GM21825 (cell line): ENCODE results near the gene CAMTA1.

ENCODE experiments used
- ATAC-seq: cut with Tn5 transposase; IDR thresholded peaks from one replicate; pipeline ENCODE4 v1.9.1; 2021; ENCODE audit warnings: mild to moderate bottlenecking, moderate library complexity; ENCODE audit not compliant: unreplicated experiment

The CAMTA1 gene

DNA sequence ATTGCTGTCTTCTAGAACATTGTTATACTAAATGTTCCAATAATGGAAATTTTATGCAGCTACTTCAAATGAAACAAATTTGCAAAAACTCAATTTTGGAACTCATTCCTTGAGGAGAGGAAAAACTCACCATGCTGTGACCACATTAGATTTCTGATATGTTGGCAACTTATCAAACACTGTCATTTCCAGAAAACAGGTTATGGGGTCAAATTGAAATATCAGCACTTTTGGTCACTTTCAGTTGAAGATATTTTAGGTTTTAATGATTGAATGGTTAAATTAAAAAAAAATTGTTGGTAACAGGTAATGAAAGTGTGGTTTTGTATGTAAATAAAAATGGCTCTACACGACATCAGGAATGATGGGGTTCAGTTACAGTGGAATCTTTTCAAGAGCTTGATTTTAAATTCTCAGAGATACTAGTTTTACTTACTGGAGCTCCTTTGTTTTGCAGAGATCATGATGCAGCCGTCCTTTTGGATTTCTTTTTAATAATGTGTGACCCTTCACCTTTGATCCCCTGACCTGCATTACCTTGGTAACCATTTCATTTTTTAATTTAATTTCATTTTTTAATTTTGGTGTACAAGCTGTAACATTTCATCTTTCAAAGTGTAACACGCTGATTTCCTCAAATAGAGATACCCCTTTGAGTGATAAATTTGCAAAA, 86.2 kb downstream of the CAMTA1 start:
- ATAC-seq: no peak

DNA sequence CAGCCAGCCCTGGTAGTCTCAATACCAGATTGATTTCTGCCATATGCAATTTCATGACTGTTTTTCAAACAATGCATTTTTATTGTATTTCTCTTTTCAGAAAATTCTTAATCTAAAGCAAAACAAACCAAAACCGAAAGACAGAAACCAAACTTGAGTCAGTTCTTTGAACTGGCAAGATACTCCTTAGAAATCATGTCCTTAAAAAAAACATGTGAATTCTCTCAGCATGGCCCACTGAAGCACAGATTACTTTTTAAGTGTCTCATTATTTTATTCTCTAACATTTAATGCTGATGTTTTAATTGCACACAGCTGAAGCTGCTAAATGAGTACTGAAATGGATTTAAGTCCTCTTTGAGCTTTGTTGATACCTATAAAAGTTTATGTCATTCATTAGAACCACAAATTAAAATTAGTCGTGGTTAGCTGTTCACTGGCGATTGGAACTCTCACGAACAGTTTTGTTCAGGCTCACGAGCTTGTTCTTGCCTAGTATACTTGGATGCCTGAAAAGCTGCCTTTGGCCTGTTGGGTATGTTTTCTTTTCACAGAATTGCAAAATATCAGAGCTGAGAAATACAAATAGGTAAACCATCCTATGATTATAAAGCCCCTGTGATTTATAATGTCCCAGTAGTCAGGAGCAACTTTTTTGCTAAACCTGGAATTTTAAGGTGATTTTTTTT, 87.5 kb downstream of the CAMTA1 start:
- ATAC-seq: no peak

- ATAC-seq: no peak
Observed at GRCh38 chr1:6873298-6874015, 88.2 kb downstream of the CAMTA1 start.

DNA sequence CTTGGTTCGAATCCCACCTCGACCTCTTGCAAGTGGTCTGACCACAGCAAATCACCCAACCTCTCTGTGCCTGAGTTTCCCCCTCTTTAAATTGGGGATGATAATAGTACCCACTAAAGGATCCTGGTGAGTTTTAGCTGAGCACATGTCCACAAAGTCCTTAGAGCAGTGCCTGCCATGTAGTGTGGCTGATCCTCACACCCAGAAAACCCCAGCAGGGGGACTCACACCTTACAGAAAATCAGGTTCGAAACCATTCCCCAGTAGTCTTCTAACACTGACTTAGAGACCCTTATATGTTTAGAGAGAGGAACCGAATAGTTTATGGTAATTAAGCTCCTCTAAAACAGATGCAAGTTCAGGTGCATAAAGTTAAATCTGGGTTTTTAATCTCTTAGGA, 89.0 kb downstream of the CAMTA1 start:
- no peak for ATAC-seq

DNA sequence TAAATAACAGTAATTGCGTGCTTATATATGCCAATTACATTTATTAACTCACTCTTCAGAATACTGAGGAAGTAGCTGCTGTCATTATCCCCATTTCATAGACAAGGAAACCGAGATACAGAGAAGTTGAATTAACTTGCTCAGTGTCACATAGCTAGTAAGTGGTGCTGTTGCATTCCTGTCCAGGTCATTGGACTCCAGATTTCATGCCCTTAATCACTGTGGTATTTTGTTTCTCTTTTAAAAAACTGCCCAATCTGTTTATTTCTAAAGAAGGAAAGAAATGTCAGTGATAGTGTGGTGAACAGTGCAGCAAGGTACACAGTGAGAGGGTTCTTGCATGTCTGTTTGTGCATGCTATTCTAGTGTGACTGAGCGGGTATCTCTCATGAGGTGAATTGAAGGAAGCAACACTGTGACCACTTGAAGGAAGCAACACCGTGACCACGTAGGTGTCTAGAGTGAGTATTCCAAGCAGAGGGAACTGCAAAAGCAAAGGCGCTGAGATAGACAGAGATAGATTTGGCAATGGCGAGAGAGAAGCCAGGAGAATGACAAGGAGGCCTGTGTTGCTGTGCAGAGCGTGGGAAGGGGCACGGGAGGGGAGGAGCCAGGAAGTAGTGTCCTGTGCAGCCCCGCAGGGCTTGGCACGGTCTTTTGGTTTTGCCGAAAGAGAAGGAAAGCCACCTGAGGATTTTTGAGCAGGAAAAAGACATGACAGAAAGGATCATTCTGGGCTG, 95.9 kb downstream of the CAMTA1 start:
- no peak for ATAC-seq

DNA sequence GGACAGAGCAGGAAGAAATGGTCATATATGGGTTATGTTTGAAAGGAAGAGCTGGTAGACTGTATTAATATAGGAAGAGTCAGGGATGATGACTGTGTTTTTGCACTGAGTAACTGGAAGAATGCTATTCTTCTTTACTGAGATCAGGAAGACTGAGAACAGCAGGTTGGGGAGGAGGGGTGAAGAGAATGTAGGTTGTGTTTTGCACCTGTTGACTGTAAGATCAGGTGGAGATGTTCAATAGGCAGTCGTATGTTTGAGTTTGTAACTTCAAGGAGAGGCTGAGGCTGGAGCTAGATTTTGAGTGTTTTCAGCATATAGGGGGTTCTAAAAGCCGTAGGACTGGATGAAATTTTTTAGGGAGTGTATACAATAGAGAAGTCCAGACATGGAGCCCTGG, 97.2 kb downstream of the CAMTA1 start:
- no peak for ATAC-seq

GRCh38 chr1:6884652-6885153, 99.4 kb downstream of the CAMTA1 start:
- no peak for ATAC-seq

DNA sequence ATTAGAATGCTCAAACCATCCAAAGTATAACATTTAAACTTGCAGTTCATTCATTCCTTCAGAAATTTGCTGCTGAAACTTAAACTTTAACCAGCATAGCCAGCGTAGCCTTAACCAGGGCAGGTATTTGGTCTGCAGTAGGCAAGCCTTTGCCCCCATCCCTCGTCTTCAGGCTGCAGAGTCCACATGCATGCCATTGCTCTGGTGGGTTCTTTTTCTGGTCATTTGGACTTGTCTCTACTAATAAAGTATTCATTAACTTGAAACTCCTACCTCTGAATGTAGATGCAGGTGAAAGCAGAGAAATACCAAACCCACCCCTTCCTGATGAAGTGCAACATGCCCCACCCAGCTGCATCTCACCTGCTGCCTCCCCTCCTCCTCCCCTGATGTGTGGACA, 100.2 kb downstream of the CAMTA1 start:
- ATAC-seq: no peak

- no peak for ATAC-seq
Observed at GRCh38 chr1:6886523-6886922, 101.3 kb downstream of the CAMTA1 start.

GRCh38 chr1:6888268-6888667, 103.0 kb downstream of the CAMTA1 start:
- no peak for ATAC-seq

- no peak for ATAC-seq
Observed at GRCh38 chr1:6888870-6889269, 103.6 kb downstream of the CAMTA1 start.

DNA sequence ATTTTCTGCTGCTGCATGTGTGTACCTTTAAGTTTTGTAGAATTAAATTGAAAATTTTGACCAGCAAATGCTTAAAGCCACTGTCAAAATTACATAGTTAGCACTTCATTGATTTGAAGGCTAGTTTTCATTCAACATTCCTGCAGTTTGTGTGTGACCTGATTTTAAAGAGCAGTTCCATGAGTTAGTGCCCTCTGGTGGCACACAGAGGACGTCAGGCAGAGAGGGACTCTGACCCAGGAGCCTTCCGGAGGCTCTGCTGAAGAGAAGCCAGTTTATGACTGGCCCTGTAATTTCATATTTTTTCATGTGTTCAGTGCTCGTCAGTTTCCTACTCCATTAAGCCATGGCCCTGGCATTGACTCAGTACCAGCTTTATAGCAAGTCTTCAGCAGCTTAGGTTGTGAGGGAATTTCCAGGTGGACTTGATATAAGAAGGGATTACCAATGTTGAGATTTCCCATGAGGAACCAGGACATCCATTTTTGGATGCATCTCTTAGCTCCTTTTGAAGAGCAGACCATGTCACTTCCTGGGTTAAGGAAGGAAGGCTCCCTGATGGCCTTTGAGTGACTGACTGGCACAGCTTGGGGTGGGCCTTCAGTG, 104.7 kb downstream of the CAMTA1 start:
- ATAC-seq: no peak

DNA sequence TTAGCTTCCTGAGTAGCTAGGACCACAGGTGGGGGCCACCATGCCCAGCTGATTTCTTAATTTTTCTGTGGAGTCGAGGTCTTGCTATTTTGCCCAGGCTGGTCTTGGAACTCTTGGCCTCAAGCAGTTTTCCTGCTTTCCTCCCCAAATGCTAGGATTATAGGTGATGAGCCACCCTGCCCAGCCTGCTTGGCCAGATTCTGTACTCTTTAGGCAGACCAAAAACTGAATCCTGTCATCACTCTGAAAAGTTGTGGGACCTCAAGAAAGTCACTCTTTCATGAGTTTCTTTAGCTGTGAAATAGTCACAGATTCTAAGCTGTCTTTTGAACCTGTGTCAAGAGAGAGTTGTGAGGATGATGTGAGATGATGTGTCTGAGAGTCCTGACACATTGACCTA, 105.4 kb downstream of the CAMTA1 start:
- no peak for ATAC-seq

- ATAC-seq: no peak
Observed at GRCh38 chr1:6891781-6892579, 106.7 kb downstream of the CAMTA1 start.

- ATAC-seq: no peak
Observed at GRCh38 chr1:6893388-6893787, 108.1 kb downstream of the CAMTA1 start.

- ATAC-seq: no peak
Observed at GRCh38 chr1:6897138-6897537, 111.9 kb downstream of the CAMTA1 start.

DNA sequence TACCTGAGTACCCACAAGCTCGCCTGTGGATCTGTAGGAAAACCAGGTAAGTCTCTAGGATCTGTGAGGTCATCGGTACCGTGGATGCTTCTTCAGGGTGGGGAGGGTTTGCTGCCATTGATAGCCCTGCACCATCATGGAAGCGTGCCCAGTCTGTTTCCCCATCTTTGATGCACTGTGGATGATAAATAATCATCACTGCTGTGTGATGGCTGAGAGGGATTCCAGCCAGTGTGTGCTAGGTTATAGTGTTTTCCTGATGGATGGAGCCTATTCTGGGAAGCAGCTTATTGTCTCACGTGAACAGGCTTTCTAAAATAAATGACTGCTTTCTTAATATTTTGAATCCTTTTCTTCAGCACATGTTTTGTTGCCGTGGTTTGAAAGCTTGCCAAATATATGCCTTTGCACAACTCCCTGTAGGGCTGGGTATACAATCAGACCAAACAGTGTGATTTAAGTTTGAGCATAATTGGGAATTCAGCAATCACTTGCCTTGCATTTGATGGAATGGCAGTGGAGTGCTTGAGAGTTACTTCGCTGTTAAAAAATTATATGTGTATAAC, 113.8 kb downstream of the CAMTA1 start:
- no peak for ATAC-seq

GRCh38 chr1:6899621-6900020, 114.4 kb downstream of the CAMTA1 start:
- no peak for ATAC-seq

GRCh38 chr1:6902153-6902552, 116.9 kb downstream of the CAMTA1 start:
- no peak for ATAC-seq
